Measurements from ENCODE around the gene NME7.

DNA sequence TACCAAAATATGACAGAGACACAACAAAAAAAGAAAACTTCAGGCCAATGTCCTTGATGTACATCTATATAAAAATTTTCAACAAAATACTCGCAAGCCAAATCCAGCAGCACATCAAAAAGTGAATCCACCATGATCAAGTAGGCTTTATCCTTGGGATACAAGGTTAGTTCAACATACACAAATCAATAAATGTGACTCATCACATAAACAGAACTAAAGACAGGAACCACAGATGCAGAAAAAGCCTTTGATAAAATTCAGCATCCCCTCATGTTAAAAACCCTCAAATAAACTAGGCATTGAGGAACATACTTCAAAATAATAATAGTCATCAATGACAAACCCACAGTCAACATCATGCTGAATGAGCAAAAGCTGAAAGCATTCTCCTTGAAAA lies 101.5 kb downstream of the NME7 start:
- TF ChIP-seq, protein P1, sequence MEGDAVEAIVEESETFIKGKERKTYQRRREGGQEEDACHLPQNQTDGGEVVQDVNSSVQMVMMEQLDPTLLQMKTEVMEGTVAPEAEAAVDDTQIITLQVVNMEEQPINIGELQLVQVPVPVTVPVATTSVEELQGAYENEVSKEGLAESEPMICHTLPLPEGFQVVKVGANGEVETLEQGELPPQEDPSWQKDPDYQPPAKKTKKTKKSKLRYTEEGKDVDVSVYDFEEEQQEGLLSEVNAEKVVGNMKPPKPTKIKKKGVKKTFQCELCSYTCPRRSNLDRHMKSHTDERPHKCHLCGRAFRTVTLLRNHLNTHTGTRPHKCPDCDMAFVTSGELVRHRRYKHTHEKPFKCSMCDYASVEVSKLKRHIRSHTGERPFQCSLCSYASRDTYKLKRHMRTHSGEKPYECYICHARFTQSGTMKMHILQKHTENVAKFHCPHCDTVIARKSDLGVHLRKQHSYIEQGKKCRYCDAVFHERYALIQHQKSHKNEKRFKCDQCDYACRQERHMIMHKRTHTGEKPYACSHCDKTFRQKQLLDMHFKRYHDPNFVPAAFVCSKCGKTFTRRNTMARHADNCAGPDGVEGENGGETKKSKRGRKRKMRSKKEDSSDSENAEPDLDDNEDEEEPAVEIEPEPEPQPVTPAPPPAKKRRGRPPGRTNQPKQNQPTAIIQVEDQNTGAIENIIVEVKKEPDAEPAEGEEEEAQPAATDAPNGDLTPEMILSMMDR (IDR thresholded peaks at IDR 0.05), result no peak
- TF ChIP-seq TAF1 (IDR thresholded peaks at IDR 0.05; ENCODE audit: borderline replicate concordance, low read depth, low read length) (no peak), RXRA (IDR thresholded peaks at IDR 0.05; ENCODE audit: borderline replicate concordance, low read depth) (no peak), CHD2 (IDR thresholded peaks at IDR 0.05; ENCODE audit: low read length, partially characterized antibody) (no peak), EP300 (IDR thresholded peaks at IDR 0.05; ENCODE audit: borderline replicate concordance in 1 of 2, low read depth in 1 of 2, low read length in 1 of 2) (no peak), FOXM1 (IDR thresholded peaks at IDR 0.05; ENCODE audit: low read depth) (no peak), JUND (IDR thresholded peaks at IDR 0.05) (no peak), NRF1 (IDR thresholded peaks at IDR 0.05; ENCODE audit: low read depth, low read length) (no peak), GABPA (IDR thresholded peaks at IDR 0.05; ENCODE audit: low read depth) (no peak), POLR2AphosphoS5 (IDR thresholded peaks at IDR 0.05; ENCODE audit: low read depth, low read length) (no peak), YY1 (IDR thresholded peaks at IDR 0.05; ENCODE audit: low read depth) (no peak)
- TF ChIP-seq, protein P2, sequence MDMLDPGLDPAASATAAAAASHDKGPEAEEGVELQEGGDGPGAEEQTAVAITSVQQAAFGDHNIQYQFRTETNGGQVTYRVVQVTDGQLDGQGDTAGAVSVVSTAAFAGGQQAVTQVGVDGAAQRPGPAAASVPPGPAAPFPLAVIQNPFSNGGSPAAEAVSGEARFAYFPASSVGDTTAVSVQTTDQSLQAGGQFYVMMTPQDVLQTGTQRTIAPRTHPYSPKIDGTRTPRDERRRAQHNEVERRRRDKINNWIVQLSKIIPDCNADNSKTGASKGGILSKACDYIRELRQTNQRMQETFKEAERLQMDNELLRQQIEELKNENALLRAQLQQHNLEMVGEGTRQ (IDR thresholded peaks at IDR 0.05; ENCODE audit: borderline replicate concordance, low read depth, low read length), result no peak
- TF ChIP-seq, protein P3, sequence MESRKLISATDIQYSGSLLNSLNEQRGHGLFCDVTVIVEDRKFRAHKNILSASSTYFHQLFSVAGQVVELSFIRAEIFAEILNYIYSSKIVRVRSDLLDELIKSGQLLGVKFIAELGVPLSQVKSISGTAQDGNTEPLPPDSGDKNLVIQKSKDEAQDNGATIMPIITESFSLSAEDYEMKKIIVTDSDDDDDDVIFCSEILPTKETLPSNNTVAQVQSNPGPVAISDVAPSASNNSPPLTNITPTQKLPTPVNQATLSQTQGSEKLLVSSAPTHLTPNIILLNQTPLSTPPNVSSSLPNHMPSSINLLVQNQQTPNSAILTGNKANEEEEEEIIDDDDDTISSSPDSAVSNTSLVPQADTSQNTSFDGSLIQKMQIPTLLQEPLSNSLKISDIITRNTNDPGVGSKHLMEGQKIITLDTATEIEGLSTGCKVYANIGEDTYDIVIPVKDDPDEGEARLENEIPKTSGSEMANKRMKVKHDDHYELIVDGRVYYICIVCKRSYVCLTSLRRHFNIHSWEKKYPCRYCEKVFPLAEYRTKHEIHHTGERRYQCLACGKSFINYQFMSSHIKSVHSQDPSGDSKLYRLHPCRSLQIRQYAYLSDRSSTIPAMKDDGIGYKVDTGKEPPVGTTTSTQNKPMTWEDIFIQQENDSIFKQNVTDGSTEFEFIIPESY (IDR thresholded peaks at IDR 0.05; ENCODE audit: borderline replicate concordance, low read depth), result no peak
- TF ChIP-seq, protein P4, sequence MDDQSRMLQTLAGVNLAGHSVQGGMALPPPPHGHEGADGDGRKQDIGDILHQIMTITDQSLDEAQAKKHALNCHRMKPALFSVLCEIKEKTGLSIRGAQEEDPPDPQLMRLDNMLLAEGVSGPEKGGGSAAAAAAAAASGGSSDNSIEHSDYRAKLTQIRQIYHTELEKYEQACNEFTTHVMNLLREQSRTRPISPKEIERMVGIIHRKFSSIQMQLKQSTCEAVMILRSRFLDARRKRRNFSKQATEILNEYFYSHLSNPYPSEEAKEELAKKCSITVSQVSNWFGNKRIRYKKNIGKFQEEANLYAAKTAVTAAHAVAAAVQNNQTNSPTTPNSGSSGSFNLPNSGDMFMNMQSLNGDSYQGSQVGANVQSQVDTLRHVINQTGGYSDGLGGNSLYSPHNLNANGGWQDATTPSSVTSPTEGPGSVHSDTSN (IDR thresholded peaks at IDR 0.05), result no peak

Measured in SK-N-SH (cell line).